Panc1 (cell line): ENCODE measurements around the gene COL4A2. TPM values are rescaled to one million over a fixed set of nuclear protein-coding genes. Genes with fewer than 3 reads are reported as not detected.

ENCODE experiments used
- ATAC-seq: fragments of 200-7000 bp; cut with Tn5 transposase; 2 replicates; pipeline ENCODE4 v1.9.1; 2020; ENCODE audit warnings: mild to moderate bottlenecking, moderate library complexity
- BruUV-seq: library from RNA; stranded (reverse); fragments of 400-500 nt; replicated peaks from 2 replicates; lab custom pipeline; 2021; lab: Mats Ljungman, UMichigan
- CTCF ChIA-PET: fragments of 300-600 bp; sonication (Branson Sonifier 250); formaldehyde crosslinking; loops from one replicate; lab custom pipeline; 2022; ENCODE audit warnings: antibody characterized with exemption; lab: Charles Lee
- POLR2A ChIA-PET: fragments of 300-600 bp; sonication (Branson Sonifier 250); formaldehyde crosslinking; loops from one replicate; lab custom pipeline; 2022; ENCODE audit warnings: antibody characterized with exemption; lab: Charles Lee
- DNase-seq: peaks from one replicate; pipeline ENCODE4 v3.0.0-alpha.2; 2010; ENCODE audit warnings: low read depth, low spot score
- H3K27ac ChIP-seq: 2 replicates; pipeline ENCODE4 v1.5.1; 2011; ENCODE audit warnings: mild to moderate bottlenecking, low read length, inconsistent platforms
- H3K27me3 ChIP-seq: fragments of 200-500 bp; sonication (Bioruptor generic); 2 replicates; pipeline ENCODE4 v1.6.0; 2014; ENCODE audit warnings: low read length, inconsistent platforms; ENCODE audit not compliant: control insufficient read depth, insufficient read depth
- H3K36me3 ChIP-seq: fragments of 200-500 bp; sonication (Bioruptor generic); 2 replicates; pipeline ENCODE4 v1.5.1; 2014; ENCODE audit warnings: inconsistent platforms, mild to moderate bottlenecking, low read length, moderate library complexity; ENCODE audit not compliant: control insufficient read depth, insufficient read depth
- H3K4me1 ChIP-seq: 2 replicates; pipeline ENCODE4 v1.5.1; 2011; ENCODE audit warnings: inconsistent platforms, mild to moderate bottlenecking, low read length, moderate library complexity; ENCODE audit not compliant: control insufficient read depth, insufficient read depth
- H3K4me3 ChIP-seq, 2 experiments: 2 replicates each; pipeline ENCODE4 v1.5.1; 2011 to 2012; ENCODE audit warnings: low read depth in 2 of 2, low read length in 2 of 2, mild to moderate bottlenecking in 2 of 2, inconsistent platforms in 1 of 2, moderate library complexity in 1 of 2
- H3K9me3 ChIP-seq: fragments of 200-500 bp; sonication (Bioruptor generic); 2 replicates; pipeline ENCODE4 v1.5.1; 2014; ENCODE audit warnings: low read depth, mild to moderate bottlenecking, inconsistent platforms, low read length, moderate library complexity; ENCODE audit not compliant: control insufficient read depth, insufficient read depth
- CTCF ChIP-seq: fragments of 450-650 bp; IDR thresholded peaks from 2 replicates; pipeline ENCODE4 v1.5.1; 2017; ENCODE audit warnings: mild to moderate bottlenecking
- POLR2AphosphoS5 ChIP-seq: IDR thresholded peaks from 2 replicates; pipeline ENCODE4 v1.6.1; 2012; ENCODE audit warnings: mild to moderate bottlenecking, low read depth, low read length, moderate library complexity
- SIN3A ChIP-seq: IDR thresholded peaks from 2 replicates; pipeline ENCODE4 v1.6.1; 2012; ENCODE audit warnings: low read depth, mild to moderate bottlenecking, low read length, moderate library complexity, borderline replicate concordance; ENCODE audit not compliant: insufficient read depth
- TCF7L2 ChIP-seq: IDR thresholded peaks from 2 replicates; pipeline ENCODE4 v1.6.1; 2011; ENCODE audit warnings: mild to moderate bottlenecking, low read depth, low read length, inconsistent platforms
- in situ Hi-C: cut with HindIII; loops from 2 replicates; pipeline ENCODE4 v1.10.0; 2016; ENCODE audit warnings: low sequenced_read_pairs, low pct_unique_long_range_greater_than_20kb
- intact Hi-C: fragments of 100-400 bp; cut with micrococcal nuclease; formaldehyde crosslinking; loops from one replicate; pipeline ENCODE4 v1.10.0; 2022; ENCODE audit not compliant: unreplicated experiment
- total RNA-seq: library from RNA; stranded (reverse); gene quantifications from one replicate; pipeline ENCODE4 v1.2.1, GENCODE V29; 2021; ENCODE audit not compliant: unreplicated experiment
- TF ChIP-seq, protein P1 (sequence below), 2 experiments: IDR thresholded peaks; 2 replicates each; pipeline ENCODE4 v1.6.1; 2011 to 2012; ENCODE audit warnings: low read depth in 2 of 2, control low read depth in 1 of 2, low read length in 1 of 2, mild to moderate bottlenecking in 1 of 2, moderate library complexity in 1 of 2; ENCODE audit not compliant: insufficient read depth in 1 of 2

COL4A2 gene
- total RNA-seq, 1 experiment from 2014 or later = 3.0 TPM

DNA sequence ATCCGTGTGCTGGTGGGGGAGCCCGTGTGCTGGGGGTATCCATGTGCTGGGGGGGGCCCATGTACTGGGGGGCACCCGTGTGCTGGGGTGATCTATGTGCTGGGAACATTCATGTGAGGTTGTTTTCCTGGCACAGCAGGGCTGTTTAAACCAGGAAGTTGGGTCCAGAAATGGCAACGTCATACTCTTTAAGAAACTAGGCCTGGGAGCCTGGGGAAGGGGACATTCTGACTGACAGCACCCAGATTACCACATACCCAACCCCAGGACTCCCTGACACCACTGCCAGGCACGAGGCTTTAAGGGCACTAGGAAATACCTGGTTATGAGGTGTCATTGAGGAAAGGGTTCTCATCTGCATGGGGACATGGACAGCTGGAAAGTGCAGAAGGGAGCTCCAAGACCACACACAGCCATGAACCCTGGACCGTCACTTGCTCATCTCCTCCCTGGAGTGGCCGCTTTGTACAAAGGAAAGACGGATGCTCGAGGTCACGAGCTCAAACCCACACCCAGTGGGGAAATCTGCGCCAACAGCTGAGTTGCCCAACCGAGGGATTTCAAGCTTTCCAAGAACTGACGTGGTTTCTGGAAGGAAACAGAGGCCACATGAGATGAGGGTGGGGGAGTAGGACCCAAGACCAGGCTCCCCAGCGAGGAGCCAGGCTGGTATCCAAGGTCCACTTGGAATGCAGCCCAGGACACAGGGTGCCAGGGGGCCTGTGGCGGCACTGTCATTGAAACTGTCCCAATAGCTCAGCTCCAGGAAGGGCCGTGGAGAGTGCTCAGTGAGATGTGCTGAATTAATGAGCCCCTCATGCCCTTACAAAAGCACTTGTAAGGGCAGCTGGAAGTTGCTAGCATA lies 213.6 kb downstream of the COL4A2 start:
- no peak for DNase-seq

DNA sequence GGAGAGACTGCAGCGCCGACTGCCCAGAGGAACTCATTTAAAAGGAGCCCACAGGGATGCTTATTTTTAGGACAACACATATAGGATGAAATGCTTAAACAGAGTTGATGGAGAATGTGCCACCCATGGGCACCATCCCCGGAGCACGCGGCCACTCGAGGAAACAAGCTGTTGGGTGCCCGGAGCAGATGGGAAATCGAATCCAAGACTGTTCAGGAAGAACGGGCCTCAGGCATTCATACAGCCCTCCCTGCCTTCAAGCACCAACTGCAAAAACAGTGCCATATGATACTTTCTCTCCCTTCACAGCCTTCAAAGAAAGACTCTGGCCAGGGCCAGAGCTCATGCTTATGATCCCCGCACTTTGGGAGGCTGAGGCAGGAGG lies 214.2 kb downstream of the COL4A2 start:
- POLR2A ChIA-PET = no interaction called here
- BruUV-seq = no TSS peak
- H3K27ac ChIP-seq = no peak overlapping the region
- H3K4me1 ChIP-seq = peaks cover 4% of the 10 kb centered on the region
- H3K9me3 ChIP-seq = no peaks in the 10 kb centered on the region
- intact Hi-C loops = no loop called here
- in situ Hi-C loops = no loop called here
- H3K36me3 ChIP-seq = no peaks in the 10 kb centered on the region
- ATAC-seq (no peak), DNase-seq (no peak)
- no peaks in the 10 kb centered on the region for H3K27me3 ChIP-seq
- TF ChIP-seq POLR2AphosphoS5 (no peak), SIN3A (no peak), CTCF (no peak), TCF7L2 (no peak)
- TF ChIP-seq, protein P1, sequence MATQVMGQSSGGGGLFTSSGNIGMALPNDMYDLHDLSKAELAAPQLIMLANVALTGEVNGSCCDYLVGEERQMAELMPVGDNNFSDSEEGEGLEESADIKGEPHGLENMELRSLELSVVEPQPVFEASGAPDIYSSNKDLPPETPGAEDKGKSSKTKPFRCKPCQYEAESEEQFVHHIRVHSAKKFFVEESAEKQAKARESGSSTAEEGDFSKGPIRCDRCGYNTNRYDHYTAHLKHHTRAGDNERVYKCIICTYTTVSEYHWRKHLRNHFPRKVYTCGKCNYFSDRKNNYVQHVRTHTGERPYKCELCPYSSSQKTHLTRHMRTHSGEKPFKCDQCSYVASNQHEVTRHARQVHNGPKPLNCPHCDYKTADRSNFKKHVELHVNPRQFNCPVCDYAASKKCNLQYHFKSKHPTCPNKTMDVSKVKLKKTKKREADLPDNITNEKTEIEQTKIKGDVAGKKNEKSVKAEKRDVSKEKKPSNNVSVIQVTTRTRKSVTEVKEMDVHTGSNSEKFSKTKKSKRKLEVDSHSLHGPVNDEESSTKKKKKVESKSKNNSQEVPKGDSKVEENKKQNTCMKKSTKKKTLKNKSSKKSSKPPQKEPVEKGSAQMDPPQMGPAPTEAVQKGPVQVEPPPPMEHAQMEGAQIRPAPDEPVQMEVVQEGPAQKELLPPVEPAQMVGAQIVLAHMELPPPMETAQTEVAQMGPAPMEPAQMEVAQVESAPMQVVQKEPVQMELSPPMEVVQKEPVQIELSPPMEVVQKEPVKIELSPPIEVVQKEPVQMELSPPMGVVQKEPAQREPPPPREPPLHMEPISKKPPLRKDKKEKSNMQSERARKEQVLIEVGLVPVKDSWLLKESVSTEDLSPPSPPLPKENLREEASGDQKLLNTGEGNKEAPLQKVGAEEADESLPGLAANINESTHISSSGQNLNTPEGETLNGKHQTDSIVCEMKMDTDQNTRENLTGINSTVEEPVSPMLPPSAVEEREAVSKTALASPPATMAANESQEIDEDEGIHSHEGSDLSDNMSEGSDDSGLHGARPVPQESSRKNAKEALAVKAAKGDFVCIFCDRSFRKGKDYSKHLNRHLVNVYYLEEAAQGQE (IDR thresholded peaks at IDR 0.05; ENCODE audit: insufficient read depth in 1 of 2, low read depth in 2 of 2, low read length in 1 of 2) = no peak
- no peak overlapping the region for H3K4me3 ChIP-seq
- CTCF ChIA-PET = no interaction called here

More for the DNA sequence above, 213.6 kb downstream of the COL4A2 start:
- BruUV-seq = no TSS peak
- H3K4me1 ChIP-seq = peaks cover 4% of the 10 kb centered on the region; the same call in 1 of the 2 replicates
- no peaks in the 10 kb centered on the region for H3K36me3 ChIP-seq
- no peak overlapping the region for H3K4me3 ChIP-seq
- ChIA-PET POLR2A (no interaction called here), CTCF (no interaction called here)
- H3K9me3 ChIP-seq = no peaks in the 10 kb centered on the region
- H3K27ac ChIP-seq = no peak overlapping the region
- no peaks in the 10 kb centered on the region for H3K27me3 ChIP-seq
- ATAC-seq = no peak
- intact Hi-C loops = no loop called here
- in situ Hi-C loops = no loop called here
- TF ChIP-seq SIN3A = no peak
- TF ChIP-seq, protein P1 (IDR thresholded peaks at IDR 0.05; ENCODE audit: insufficient read depth in 1 of 2, low read depth in 2 of 2, low read length in 1 of 2) = no peak
- TF ChIP-seq POLR2AphosphoS5 = no peak
- TF ChIP-seq TCF7L2 = no peak
- TF ChIP-seq CTCF = no peak
